Thoracic aorta (tissue), 2 donors: ENCODE results near the gene ZNF37A. TPM values are rescaled to one million over a fixed set of nuclear protein-coding genes. Genes with fewer than 3 reads are reported as not detected.

Experiments
- ATAC-seq: fragments of 150-250 bp; one replicate; pipeline ENCODE4 v1.8.0; 2017; ENCODE audit warnings: low read depth; ENCODE audit not compliant: insufficient number of reproducible peaks, low FRiP score
- DNase-seq: peaks from one replicate; pipeline ENCODE4 v3.0.0-alpha.2; 2020; ENCODE audit warnings: low spot score
- H3K27ac ChIP-seq, 2 donors: fragments of 200-600 bp; sonication (generic); 1 replicate in 1 of 2; 2 replicates in 1 of 2; pipeline ENCODE4 v1.5.1; 2016; ENCODE audit warnings: mild to moderate bottlenecking in 2 of 2, moderate library complexity in 2 of 2
- H3K27me3 ChIP-seq: fragments of 200-600 bp; sonication (generic); replicated peaks from 2 replicates; pipeline ENCODE4 v1.6.0; 2016; ENCODE audit warnings: mild to moderate bottlenecking; ENCODE audit not compliant: insufficient read depth
- H3K36me3 ChIP-seq: fragments of 200-600 bp; sonication (generic); one replicate; pipeline ENCODE4 v1.5.1; 2016
- H3K4me1 ChIP-seq, 2 donors: fragments of 200-600 bp; sonication (generic); 1 replicate in 1 of 2; 2 replicates in 1 of 2; pipeline versions ENCODE4 v1.5.1 to v1.6.0; 2016; ENCODE audit warnings: low read depth in 2 of 2, mild to moderate bottlenecking in 1 of 2; ENCODE audit not compliant: control insufficient read depth in 1 of 2
- H3K4me3 ChIP-seq: fragments of 200-600 bp; sonication (generic); 2 replicates; pipeline ENCODE4 v1.5.1; 2016; ENCODE audit warnings: mild to moderate bottlenecking
- H3K9me3 ChIP-seq: fragments of 200-600 bp; sonication (generic); 2 replicates; pipeline ENCODE4 v1.5.1; 2016
- total RNA-seq, 2 donors: library from RNA; depleted of rRNA; stranded (reverse); fragments of >200 nt; gene quantifications; one replicate each; pipeline versions ENCODE4 v1.1.0 to v1.2.3, GENCODE V29; 2016
- TF ChIP-seq, protein P1 (sequence below): fragments of 200-600 bp; sonication (generic); IDR thresholded peaks from one replicate; pipeline ENCODE4 v1.5.1; 2019; ENCODE audit warnings: antibody characterized with exemption

Gene ZNF37A
- total RNA-seq, 2 donors from 2014 or later, result 18.4 to 43.3 TPM

DNA sequence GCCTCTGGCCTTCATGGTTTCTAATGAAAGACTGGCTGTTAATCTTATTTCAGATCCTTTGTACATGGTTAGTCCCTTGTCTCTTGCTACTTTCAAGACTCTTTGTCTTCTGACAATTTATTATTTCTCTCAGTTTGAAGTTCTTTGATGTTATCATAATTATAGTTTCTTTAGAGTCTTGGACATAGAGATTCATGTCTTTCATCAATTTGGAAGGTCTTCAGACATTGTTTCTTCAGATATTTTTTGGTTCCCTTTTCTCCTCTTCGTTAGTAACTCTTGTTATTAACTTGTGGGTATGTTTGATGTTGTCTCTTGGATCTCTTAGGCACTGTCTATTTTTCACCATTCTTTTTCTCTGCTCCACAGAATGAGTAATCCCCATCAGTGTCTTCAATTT, 8.7 kb downstream of the ZNF37A start:
- peaks cover 77% of the 10 kb centered on the region for H3K9me3 ChIP-seq
- H3K27me3 ChIP-seq, result no peaks in the 10 kb centered on the region
- DNase-seq (no peak), ATAC-seq (no peak)
- no peak overlapping the region for H3K4me3 ChIP-seq
- H3K4me1 ChIP-seq, result no peaks in the 10 kb centered on the region
- TF ChIP-seq, protein P1, sequence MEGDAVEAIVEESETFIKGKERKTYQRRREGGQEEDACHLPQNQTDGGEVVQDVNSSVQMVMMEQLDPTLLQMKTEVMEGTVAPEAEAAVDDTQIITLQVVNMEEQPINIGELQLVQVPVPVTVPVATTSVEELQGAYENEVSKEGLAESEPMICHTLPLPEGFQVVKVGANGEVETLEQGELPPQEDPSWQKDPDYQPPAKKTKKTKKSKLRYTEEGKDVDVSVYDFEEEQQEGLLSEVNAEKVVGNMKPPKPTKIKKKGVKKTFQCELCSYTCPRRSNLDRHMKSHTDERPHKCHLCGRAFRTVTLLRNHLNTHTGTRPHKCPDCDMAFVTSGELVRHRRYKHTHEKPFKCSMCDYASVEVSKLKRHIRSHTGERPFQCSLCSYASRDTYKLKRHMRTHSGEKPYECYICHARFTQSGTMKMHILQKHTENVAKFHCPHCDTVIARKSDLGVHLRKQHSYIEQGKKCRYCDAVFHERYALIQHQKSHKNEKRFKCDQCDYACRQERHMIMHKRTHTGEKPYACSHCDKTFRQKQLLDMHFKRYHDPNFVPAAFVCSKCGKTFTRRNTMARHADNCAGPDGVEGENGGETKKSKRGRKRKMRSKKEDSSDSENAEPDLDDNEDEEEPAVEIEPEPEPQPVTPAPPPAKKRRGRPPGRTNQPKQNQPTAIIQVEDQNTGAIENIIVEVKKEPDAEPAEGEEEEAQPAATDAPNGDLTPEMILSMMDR, result no peak
- no peak overlapping the region for H3K27ac ChIP-seq
- peaks cover 76% of the 10 kb centered on the region for H3K36me3 ChIP-seq

DNA sequence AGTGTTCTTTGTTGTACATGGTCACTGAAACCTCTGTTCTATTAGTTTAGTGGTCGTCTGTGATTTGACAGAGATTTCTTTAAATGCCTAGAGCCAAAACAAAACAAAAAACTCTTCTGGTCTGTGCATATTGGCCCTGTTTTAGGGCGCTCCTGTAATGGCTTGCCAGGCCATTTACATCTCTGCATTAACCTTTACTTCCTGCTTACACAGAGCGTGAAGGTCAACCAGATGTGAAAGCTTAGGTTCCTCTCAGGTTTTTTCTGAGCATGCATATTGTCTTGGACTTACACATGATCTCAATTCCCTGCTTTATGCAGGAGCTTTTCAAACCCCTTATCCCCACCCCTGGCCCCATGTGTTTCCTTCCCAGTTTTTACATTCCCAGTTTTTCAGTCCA, 9.6 kb downstream of the ZNF37A start:
- Histone ChIP-seq H3K27ac (no peak overlapping the region), H3K36me3 (peaks cover 68% of the 10 kb centered on the region), H3K27me3 (no peaks in the 10 kb centered on the region), H3K9me3 (peaks cover 86% of the 10 kb centered on the region), H3K4me1 (no peaks in the 10 kb centered on the region), H3K4me3 (peak overlapping the region; percentile 20)
- ATAC-seq, result no peak
- DNase-seq, result no peak
- TF ChIP-seq, protein P1, result no peak

DNA sequence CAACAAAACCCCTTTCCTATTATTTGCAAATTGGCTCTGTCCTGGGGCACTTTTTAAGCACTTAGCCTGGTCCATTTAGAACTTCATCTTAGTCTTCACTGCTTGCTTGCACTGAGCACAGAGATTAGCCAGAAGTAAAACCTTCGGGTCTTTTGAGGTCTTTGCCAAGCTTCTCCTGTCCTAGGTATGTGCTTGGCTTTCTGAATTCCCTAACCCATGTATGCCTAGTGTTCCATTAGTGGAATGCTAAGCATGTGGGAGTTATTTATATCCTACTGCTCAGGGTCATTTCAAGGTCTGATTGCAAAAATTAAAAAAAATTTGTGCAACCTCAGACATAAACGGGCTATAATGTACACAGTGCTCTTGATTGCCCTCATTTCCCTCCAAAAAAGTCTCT, 18.0 kb downstream of the ZNF37A start:
- no peaks in the 10 kb centered on the region for H3K27me3 ChIP-seq
- ATAC-seq, result no peak
- H3K4me3 ChIP-seq, result no peak overlapping the region
- TF ChIP-seq, protein P1, result no peak
- H3K27ac ChIP-seq, result no peak overlapping the region
- no peak for DNase-seq
- no peaks in the 10 kb centered on the region for H3K4me1 ChIP-seq
- peaks cover 42% of the 10 kb centered on the region for H3K36me3 ChIP-seq
- peaks cover 85% of the 10 kb centered on the region for H3K9me3 ChIP-seq

DNA sequence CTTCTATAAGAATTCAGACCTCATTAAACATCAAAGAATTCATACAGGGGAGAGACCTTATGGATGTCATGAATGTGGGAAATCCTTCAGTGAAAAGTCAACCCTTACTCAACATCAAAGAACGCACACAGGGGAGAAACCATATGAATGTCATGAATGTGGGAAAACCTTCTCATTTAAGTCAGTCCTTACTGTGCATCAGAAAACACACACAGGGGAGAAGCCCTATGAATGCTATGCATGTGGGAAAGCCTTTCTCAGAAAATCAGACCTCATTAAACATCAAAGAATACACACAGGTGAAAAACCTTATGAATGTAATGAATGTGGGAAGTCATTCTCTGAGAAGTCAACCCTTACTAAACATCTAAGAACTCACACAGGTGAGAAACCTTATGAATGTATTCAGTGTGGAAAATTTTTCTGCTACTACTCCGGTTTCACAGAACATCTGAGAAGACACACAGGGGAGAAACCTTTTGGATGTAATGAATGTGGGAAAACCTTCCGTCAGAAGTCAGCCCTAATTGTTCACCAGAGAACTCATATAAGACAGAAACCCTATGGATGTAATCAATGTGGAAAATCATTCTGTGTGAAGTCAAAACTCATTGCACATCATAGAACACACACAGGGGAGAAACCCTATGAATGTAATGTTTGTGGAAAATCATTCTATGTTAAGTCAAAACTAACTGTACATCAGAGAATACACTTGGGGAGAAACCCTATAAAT, 24.1 kb downstream of the ZNF37A start:
- Histone ChIP-seq H3K27ac (no peak overlapping the region), H3K4me1 (no peaks in the 10 kb centered on the region), H3K4me3 (peak overlapping the region; percentile 3), H3K36me3 (peaks cover 52% of the 10 kb centered on the region), H3K27me3 (no peaks in the 10 kb centered on the region), H3K9me3 (peaks cover 100% of the 10 kb centered on the region)
- TF ChIP-seq, protein P1, result no peak
- ATAC-seq (no peak), DNase-seq (no peak)

DNA sequence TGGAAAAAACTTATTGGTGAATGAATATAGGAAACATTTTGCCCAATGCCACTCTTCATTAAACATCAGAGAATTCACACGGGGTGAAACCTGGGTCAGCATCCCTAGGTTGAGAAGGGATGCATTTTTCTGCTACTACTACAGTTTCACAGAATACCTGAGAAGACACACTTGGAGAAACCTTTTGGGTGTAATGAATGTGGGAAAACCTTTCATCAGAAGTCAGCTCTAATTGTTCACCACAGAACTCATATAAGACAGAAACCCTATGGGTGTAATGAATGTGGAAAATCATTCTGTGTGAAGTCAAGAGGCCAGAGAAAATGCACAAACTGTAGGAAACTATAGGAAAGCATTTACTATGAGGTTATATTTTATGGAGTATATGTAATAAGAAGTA, 24.9 kb downstream of the ZNF37A start:
- Histone ChIP-seq H3K4me3 (no peak overlapping the region), H3K27me3 (no peaks in the 10 kb centered on the region), H3K27ac (no peak overlapping the region), H3K4me1 (no peaks in the 10 kb centered on the region), H3K36me3 (peaks cover 45% of the 10 kb centered on the region), H3K9me3 (peaks cover 100% of the 10 kb centered on the region)
- TF ChIP-seq, protein P1, result no peak
- DNase-seq, result no peak
- ATAC-seq, result no peak
